Mucosa of descending colon (tissue), 3 donors: ENCODE data around the gene CDC5L. TPM values are rescaled to one million over a fixed set of nuclear protein-coding genes. Genes with fewer than 3 reads are reported as not detected.
A peak's percentile ranks its signal among the peaks of the same experiment; 100 is the strongest.

Source experiments
- ATAC-seq: fragments of 200-7000 bp; cut with Tn5 transposase; one replicate; pipeline ENCODE4 v1.9.1; 2020; ENCODE audit warnings: mild to moderate bottlenecking, moderate library complexity
- DNase-seq, 3 donors: peaks; one replicate each; pipeline ENCODE4 v3.0.0-alpha.2; 2020
- H3K36me3 ChIP-seq: fragments of 200-600 bp; one replicate; pipeline ENCODE4 v1.8.0; 2021; ENCODE audit warnings: low read depth, mild to moderate bottlenecking
- H3K4me1 ChIP-seq: fragments of 200-600 bp; one replicate; pipeline ENCODE4 v1.8.0; 2021; ENCODE audit warnings: low read depth, mild to moderate bottlenecking
- H3K4me3 ChIP-seq: fragments of 200-600 bp; one replicate; pipeline ENCODE4 v1.8.0; 2021; ENCODE audit warnings: mild to moderate bottlenecking
- H3K9me3 ChIP-seq: fragments of 200-600 bp; one replicate; pipeline ENCODE4 v1.8.0; 2021; ENCODE audit warnings: mild to moderate bottlenecking
- CTCF ChIP-seq: fragments of 200-600 bp; IDR thresholded peaks from one replicate; pipeline ENCODE4 v1.8.0; 2022; ENCODE audit warnings: antibody characterized with exemption, mild to moderate bottlenecking
- intact Hi-C, 2 donors: fragments of 100-400 bp; cut with DNase I in 1 of 2; cut with micrococcal nuclease in 1 of 2; formaldehyde crosslinking; loops; one replicate each; pipeline versions ENCODE4 v1.11.0 to v1.11.1; 2022; cut with DNase I, micrococcal nuclease
- total RNA-seq, 3 donors: library from RNA; stranded (reverse); fragmentation: NEBNext Ultra II Directional in 2 of 3; extraction: Animal tissue kit (Norgen Biotek cat#: 25700) in 2 of 3; gene quantifications; one replicate each; pipeline versions ENCODE4 v1.2.1 to v1.2.4, GENCODE V29; 2021 to 2023
- donor health status: DM: no; HTN: no; CAD: no; lungs with moderate emphysema.
- donor health status: DM: no; HTN: no; CAD: no.
- donor health status: DM: no; HTN: yes; CAD: no.

The CDC5L gene
- total RNA-seq, 3 donors from 2014 or later: 16.9 to 20.7 (median 17.8) TPM

DNA sequence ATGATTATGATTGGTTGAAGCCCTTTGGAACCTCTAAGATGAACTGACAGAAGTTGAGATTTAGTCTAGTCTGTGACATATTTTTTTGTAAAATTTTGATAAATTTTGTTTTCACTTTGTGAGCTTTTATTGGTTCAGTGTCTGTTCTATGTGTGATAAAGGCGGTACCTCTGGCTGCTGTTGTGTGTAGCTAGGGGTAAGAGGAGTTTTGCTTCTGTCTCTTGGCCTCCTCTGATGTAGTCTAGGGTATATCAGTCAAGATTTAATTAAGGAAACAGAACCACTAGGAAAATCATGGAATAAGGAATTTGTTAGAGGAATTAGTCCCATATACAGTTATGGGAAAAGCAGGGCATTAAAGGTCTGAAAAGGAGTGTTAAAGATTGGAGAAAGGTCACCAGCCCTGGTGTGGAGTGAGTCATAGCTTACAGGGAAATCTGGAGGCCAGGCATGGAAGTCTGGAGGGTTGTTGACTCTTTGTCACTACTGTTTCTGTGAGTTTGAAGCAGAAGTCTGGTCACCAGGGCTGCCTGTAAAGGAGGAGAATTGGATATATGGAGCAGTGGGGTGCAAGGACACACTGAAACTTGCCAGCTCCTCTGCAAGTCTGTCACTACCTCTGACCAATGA is 28.5 kb downstream of the CDC5L start:
- TF ChIP-seq CTCF: no peak
- peaks cover 8% of the 10 kb centered on the region for H3K4me1 ChIP-seq
- no peak overlapping the region for H3K4me3 ChIP-seq
- DNase-seq (no peak), ATAC-seq (peak; percentile 79)
- H3K9me3 ChIP-seq: no peaks in the 10 kb centered on the region
- no peaks in the 10 kb centered on the region for H3K36me3 ChIP-seq
- intact Hi-C loops: no loop called here

- no peak overlapping the region for H3K4me3 ChIP-seq
- TF ChIP-seq CTCF: no peak
- DNase-seq: no peak
- H3K36me3 ChIP-seq: no peaks in the 10 kb centered on the region
- ATAC-seq: peak; percentile 53
- H3K4me1 ChIP-seq: no peaks in the 10 kb centered on the region
- intact Hi-C loops: no loop called here
- H3K9me3 ChIP-seq: no peaks in the 10 kb centered on the region
Measured at GRCh38 chr6:44422531-44422930, 35.0 kb downstream of the CDC5L start.

DNA sequence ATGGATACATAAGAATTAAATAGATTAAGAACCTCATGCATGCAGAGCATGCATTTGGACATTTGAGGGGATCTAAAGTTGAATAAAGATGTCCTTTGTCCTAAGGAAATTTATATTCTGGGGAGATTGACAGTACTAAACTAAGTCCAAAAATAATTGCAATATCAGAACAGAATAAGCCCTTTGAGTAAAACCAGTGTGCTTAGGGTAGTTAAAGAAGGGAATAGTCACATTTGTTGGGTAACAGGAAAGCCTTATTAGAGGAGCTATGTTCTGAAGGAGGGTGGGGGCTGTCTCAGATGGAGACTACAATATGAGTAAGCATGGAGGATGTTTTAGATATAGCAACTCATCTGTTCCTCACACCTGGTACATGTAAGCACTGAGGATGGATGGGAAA is 35.8 kb downstream of the CDC5L start:
- no peaks in the 10 kb centered on the region for H3K36me3 ChIP-seq
- intact Hi-C loops: no loop called here
- no peak for ATAC-seq

GRCh38 chr6:44425951-44426350 is 38.4 kb downstream of the CDC5L start:
- Histone ChIP-seq H3K9me3 (no peaks in the 10 kb centered on the region), H3K36me3 (peaks cover 6% of the 10 kb centered on the region), H3K4me1 (peaks cover under 1% of the 10 kb centered on the region), H3K4me3 (no peak overlapping the region)
- no peak for DNase-seq
- no peak for ATAC-seq
- no peak for TF ChIP-seq CTCF
- intact Hi-C loops: no loop called here

More for the DNA sequence above, 35.8 kb downstream of the CDC5L start:
- no peaks in the 10 kb centered on the region for H3K4me1 ChIP-seq
- no peaks in the 10 kb centered on the region for H3K9me3 ChIP-seq
- DNase-seq: no peak
- no peak for TF ChIP-seq CTCF
- H3K4me3 ChIP-seq: no peak overlapping the region

GRCh38 chr6:44428682-44429081 is 41.2 kb downstream of the CDC5L start:
- no peak for TF ChIP-seq CTCF
- H3K36me3 ChIP-seq: peaks cover 6% of the 10 kb centered on the region
- no peak for ATAC-seq

DNA sequence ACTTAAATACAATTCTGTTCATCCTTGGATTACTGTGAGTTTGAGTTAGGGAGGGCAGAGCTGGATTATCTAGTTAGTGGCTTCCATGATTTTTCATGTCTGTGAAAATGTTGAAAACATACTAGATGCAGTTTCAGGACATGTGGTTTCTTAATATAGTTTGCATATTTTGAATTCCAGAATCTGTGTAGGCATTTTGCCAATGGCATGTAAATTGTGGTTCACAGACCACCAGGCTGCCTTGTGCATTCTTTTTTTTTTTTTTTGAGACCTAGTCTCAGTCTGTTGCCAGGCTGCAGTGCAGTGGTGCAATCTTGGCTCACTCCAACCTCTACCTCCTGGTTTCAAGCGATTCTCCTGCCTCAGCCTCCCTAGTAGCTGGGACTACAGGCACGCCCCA is 42.8 kb downstream of the CDC5L start:
- no peak for TF ChIP-seq CTCF
- Histone ChIP-seq H3K4me1 (peaks cover 20% of the 10 kb centered on the region), H3K36me3 (peaks cover 6% of the 10 kb centered on the region), H3K4me3 (no peak overlapping the region), H3K9me3 (no peaks in the 10 kb centered on the region)
- no peak for DNase-seq
- intact Hi-C loops: no loop called here
- no peak for ATAC-seq

More at GRCh38 chr6:44428682-44429081, 41.2 kb downstream of the CDC5L start:
- Histone ChIP-seq H3K9me3 (no peaks in the 10 kb centered on the region), H3K4me1 (peaks cover 20% of the 10 kb centered on the region), H3K4me3 (no peak overlapping the region)
- intact Hi-C loops: no loop called here
- DNase-seq: no peak
